ENCODE measurements around the gene MGAT5B.

DNA sequence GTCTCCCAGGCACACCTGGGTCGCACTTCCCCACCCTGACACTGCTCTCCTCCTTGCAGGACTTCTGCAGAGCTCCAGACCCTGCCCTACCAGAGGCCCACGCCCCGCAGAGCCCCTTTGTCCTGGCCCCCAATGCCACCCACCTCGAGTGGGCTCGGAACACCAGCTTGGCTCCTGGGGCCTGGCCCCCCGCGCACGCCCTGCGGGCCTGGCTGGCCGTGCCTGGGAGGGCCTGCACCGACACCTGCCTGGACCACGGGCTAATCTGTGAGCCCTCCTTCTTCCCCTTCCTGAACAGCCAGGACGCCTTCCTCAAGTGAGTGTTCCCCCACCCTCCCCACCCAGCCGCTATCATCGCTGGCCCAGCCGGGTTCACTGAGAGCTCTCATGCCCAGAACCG lies 79.6 kb downstream of the MGAT5B start:
- TF ChIP-seq, protein P1, sequence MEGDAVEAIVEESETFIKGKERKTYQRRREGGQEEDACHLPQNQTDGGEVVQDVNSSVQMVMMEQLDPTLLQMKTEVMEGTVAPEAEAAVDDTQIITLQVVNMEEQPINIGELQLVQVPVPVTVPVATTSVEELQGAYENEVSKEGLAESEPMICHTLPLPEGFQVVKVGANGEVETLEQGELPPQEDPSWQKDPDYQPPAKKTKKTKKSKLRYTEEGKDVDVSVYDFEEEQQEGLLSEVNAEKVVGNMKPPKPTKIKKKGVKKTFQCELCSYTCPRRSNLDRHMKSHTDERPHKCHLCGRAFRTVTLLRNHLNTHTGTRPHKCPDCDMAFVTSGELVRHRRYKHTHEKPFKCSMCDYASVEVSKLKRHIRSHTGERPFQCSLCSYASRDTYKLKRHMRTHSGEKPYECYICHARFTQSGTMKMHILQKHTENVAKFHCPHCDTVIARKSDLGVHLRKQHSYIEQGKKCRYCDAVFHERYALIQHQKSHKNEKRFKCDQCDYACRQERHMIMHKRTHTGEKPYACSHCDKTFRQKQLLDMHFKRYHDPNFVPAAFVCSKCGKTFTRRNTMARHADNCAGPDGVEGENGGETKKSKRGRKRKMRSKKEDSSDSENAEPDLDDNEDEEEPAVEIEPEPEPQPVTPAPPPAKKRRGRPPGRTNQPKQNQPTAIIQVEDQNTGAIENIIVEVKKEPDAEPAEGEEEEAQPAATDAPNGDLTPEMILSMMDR (conservative IDR thresholded peaks at IDR 0.05), result no peak
- no peak for TF ChIP-seq EZH2 (IDR thresholded peaks at IDR 0.05; ENCODE audit: low read depth)

All from PC-9 (cell line).